Activated CD4-positive, alpha-beta T cell treated with anti-CD3 and anti-CD28 coated beads, Interleukin-2, amount 10 ng/mL, durations not matched to agents 7 days and 5 days (primary cell): ENCODE results near the gene GRM7. TPM values are rescaled to one million over a fixed set of nuclear protein-coding genes. Genes with fewer than 3 reads are reported as not detected.

ENCODE experiments used
- CTCF ChIA-PET: fragments of 350-600 bp; sonication (Branson Sonifier 250); formaldehyde crosslinking; loops from one replicate; lab custom pipeline; 2021; ENCODE audit warnings: antibody characterized with exemption; lab: Charles Lee
- POLR2A ChIA-PET: fragments of 350-600 bp; sonication (Branson Sonifier 250); formaldehyde crosslinking; loops from one replicate; lab custom pipeline; 2021; ENCODE audit warnings: antibody characterized with exemption; lab: Charles Lee
- DNase-seq: peaks from one replicate; pipeline ENCODE4 v3.0.0-alpha.2; 2020
- H3K27ac Mint-ChIP-seq: one replicate; pipeline ENCODE4 v1.8.0; 2021; ENCODE audit warnings: mild to moderate bottlenecking, moderate library complexity, mixed read lengths
- H3K27me3 Mint-ChIP-seq: one replicate; pipeline ENCODE4 v1.8.0; 2021; ENCODE audit warnings: mixed read lengths
- H3K36me3 Mint-ChIP-seq: one replicate; pipeline ENCODE4 v1.8.0; 2021; ENCODE audit warnings: low read depth, mixed read lengths
- H3K4me1 Mint-ChIP-seq: one replicate; pipeline ENCODE4 v1.8.0; 2021; ENCODE audit warnings: mixed read lengths
- H3K4me3 Mint-ChIP-seq: one replicate; pipeline ENCODE4 v1.8.0; 2021; ENCODE audit warnings: mild to moderate bottlenecking, moderate library complexity, mixed read lengths
- H3K9me3 Mint-ChIP-seq: one replicate; pipeline ENCODE4 v1.8.0; 2021; ENCODE audit warnings: mixed read lengths
- total RNA-seq, 2 experiments: library from RNA; stranded (reverse); gene quantifications; one replicate each; pipeline ENCODE4 v1.2.3, GENCODE V29; 2021

GRM7 gene
- total RNA-seq, 2 experiments from 2014 or later, result not detected

DNA sequence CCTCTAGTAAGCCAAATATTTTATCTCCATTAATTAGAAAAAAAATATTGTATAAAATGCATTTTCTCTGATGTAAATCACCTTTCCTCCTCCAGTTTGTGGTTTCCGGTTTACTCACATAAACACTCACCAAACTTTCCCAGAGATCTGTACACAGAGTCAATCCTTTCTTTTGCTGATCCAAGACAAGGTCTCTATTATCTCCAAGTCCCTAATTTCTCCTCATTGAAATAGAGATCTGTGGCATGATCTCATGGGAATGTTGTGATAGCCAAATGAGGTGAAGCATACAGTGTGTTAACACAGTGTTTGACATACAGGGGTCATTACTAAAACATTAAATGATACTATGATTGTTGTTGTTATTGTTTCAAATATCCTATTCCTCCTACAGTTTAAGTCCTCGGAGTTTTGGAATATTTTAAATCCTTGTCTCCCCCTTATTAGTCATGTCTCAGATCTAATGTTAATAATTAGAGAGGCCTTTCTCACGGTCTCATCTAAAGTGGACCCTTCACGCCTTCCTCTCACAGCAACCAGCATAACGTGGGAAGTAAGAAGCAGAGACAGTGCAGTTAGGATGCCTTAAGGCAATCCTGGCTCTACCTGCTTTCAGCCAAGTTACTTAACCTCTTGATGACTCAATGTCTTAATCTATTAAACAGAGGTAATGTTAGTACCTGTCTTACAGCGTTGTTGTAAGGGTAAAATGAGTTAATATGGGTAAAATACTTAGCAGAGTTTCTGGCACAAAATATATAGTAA is 333.3 kb downstream of the GRM7 start:
- H3K27ac Mint-ChIP-seq, result no peak overlapping the region
- H3K4me3 Mint-ChIP-seq, result no peak overlapping the region
- H3K4me1 Mint-ChIP-seq, result no peaks in the 10 kb centered on the region
- H3K36me3 Mint-ChIP-seq, result no peaks in the 10 kb centered on the region
- ChIA-PET CTCF (no interaction called here), POLR2A (no interaction called here)
- H3K27me3 Mint-ChIP-seq, result no peaks in the 10 kb centered on the region
- DNase-seq, result no peak
- no peaks in the 10 kb centered on the region for H3K9me3 Mint-ChIP-seq

DNA sequence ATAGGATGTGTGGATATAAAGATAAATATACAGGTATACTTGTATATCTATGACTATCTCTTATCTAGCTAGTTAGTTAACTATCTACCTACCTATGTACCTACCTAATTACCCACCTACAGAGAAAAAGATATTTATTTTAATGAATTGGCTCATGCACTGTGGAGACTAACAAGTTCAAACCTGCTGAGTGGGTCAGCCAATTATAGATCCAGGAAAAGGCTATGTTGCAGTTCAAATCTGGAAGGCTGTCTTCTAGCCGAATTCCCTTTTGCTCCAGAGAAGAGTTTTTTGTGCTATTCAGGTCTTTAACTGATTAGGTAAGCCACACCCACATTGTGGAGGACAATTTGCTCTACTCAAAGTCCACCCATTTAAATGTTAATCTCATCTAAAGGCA is 335.0 kb downstream of the GRM7 start:
- no peak overlapping the region for H3K27ac Mint-ChIP-seq
- CTCF ChIA-PET, result no interaction called here
- no peaks in the 10 kb centered on the region for H3K27me3 Mint-ChIP-seq
- H3K9me3 Mint-ChIP-seq, result no peaks in the 10 kb centered on the region
- H3K4me3 Mint-ChIP-seq, result no peak overlapping the region
- H3K4me1 Mint-ChIP-seq, result no peaks in the 10 kb centered on the region
- DNase-seq, result no peak
- POLR2A ChIA-PET, result no interaction called here
- no peaks in the 10 kb centered on the region for H3K36me3 Mint-ChIP-seq

DNA sequence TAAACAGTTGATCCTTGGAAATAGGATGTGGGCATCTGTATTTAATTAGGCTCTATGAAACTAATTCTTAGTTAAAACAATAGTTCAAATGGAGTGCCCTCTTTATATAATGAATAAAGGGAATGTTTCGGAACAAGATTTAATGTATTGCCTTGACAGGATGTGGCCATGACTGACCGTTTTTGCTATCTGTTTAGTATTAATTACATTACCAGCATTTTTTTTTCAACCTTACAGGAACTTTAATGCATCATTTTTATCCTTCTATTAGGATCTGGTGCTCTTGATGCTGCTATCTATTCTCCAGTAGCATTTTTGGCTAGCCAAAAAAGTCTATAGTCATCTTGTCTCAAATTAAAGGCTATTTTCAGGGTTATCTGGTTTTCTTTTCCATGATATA is 340.9 kb downstream of the GRM7 start:
- H3K27ac Mint-ChIP-seq, result no peak overlapping the region
- H3K36me3 Mint-ChIP-seq, result no peaks in the 10 kb centered on the region
- H3K4me3 Mint-ChIP-seq, result no peak overlapping the region
- ChIA-PET POLR2A (no interaction called here), CTCF (no interaction called here)
- no peaks in the 10 kb centered on the region for H3K4me1 Mint-ChIP-seq
- H3K9me3 Mint-ChIP-seq, result no peaks in the 10 kb centered on the region
- H3K27me3 Mint-ChIP-seq, result no peaks in the 10 kb centered on the region
- DNase-seq, result no peak

DNA sequence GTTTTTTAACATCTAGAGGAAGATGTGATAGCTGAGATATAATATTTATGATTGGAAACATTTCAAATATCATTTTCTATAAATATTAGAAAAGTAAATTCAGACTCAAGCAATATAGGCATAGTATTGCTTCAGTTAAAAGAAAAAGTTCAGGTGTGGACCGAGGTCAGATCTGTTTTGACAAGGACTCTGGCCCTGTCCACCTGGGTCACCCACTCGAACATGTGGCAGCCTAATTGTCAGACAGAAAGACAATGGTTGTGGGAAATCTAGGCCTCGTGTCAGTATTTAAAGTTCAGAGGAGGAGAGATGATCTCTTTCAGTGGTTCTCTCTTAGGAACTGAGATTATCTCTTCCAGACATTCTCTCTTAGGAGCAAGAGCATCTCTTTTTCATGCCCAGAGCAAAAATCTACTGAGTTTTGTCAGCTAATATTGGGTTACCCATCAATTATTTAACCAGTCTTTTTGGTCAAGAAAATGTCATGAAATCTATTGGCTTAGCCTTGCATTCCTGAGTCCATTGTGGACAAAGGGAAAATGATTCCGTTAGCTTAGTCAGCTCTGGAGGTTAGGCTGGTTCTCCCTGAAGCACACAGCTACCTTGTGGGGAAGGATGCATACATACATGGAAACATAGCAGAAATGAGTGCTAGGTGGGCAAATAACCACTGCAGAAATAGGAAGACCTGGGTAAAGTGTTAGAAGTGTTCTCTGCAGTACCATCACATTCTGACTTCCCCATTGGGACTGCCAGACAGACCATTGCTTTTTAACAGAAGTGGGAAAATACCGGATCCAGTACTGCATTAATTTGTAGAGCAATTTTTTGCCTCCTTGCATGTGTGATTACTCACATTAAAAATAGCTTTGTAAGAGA is 343.3 kb downstream of the GRM7 start:
- Mint-ChIP-seq H3K36me3 (no peaks in the 10 kb centered on the region), H3K4me1 (no peaks in the 10 kb centered on the region), H3K4me3 (no peak overlapping the region), H3K9me3 (no peaks in the 10 kb centered on the region), H3K27ac (no peak overlapping the region), H3K27me3 (no peaks in the 10 kb centered on the region)
- DNase-seq, result no peak
- ChIA-PET POLR2A (no interaction called here), CTCF (no interaction called here)

DNA sequence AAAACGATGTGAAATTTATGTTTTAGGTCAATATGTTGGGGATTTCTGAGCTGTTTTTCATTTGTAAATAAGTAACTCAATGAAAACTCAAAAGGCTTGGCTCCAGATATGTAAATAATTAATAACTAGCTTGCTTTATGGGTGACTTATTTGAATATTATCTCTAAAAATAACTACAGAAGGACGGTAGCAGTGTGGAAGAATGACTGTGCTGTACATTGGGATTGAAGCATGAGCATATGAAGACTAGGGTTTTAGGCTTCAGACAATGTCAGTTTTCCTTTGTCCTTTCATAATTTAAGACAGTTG is 343.9 kb downstream of the GRM7 start:
- no peaks in the 10 kb centered on the region for H3K36me3 Mint-ChIP-seq
- no peaks in the 10 kb centered on the region for H3K9me3 Mint-ChIP-seq
- H3K27me3 Mint-ChIP-seq, result no peaks in the 10 kb centered on the region
- no peaks in the 10 kb centered on the region for H3K4me1 Mint-ChIP-seq
- no peak for DNase-seq
- POLR2A ChIA-PET, result no interaction called here
- no peak overlapping the region for H3K4me3 Mint-ChIP-seq
- CTCF ChIA-PET, result no interaction called here
- no peak overlapping the region for H3K27ac Mint-ChIP-seq

DNA sequence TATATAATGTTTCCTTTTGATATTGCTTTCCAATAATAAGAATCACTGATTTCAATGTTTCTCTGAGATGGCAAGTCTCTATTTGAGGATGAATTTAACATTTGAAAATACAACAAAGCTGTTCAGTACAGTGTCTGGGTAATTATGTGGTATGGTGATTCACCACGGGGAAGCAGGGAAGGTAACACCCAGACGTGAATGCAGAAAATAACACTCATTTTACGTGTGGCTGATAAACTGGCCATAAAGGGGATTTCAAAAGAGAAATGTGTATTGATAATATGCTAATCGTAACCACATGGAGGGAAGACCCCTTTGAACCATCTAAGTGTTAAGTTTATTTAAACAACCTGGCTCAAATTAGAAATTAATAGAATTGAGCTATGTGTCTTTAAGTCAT is 344.6 kb downstream of the GRM7 start:
- CTCF ChIA-PET, result no interaction called here
- no peak overlapping the region for H3K4me3 Mint-ChIP-seq

DNA sequence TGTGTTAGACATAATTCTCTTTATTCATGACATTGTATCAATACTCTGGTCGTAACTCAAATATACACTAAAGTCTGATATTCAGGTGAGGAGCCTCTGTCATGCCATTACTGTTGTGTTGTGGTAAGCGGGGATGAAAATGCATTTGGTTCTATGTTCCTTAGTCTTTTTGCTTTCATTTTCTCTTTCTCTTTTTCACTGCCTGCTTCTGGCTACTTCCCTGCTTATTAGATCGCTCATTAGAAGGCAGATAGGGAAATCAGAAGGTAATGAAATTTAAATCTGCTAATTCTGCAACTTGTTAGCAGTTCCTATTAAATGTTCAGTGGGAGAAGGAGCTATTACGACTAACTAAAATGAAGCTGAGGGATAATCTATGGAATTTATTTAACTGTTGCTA is 345.0 kb downstream of the GRM7 start:
- no peak for DNase-seq
- Mint-ChIP-seq H3K9me3 (no peaks in the 10 kb centered on the region), H3K4me1 (no peaks in the 10 kb centered on the region), H3K27me3 (no peaks in the 10 kb centered on the region), H3K27ac (no peak overlapping the region), H3K36me3 (no peaks in the 10 kb centered on the region), H3K4me3 (no peak overlapping the region)
- ChIA-PET POLR2A (no interaction called here), CTCF (no interaction called here)

More for the DNA sequence above, 344.6 kb downstream of the GRM7 start:
- H3K4me1 Mint-ChIP-seq, result no peaks in the 10 kb centered on the region
- no peaks in the 10 kb centered on the region for H3K9me3 Mint-ChIP-seq
- no peak for DNase-seq
- H3K36me3 Mint-ChIP-seq, result no peaks in the 10 kb centered on the region
- no peak overlapping the region for H3K27ac Mint-ChIP-seq
- no peaks in the 10 kb centered on the region for H3K27me3 Mint-ChIP-seq
- POLR2A ChIA-PET, result no interaction called here

DNA sequence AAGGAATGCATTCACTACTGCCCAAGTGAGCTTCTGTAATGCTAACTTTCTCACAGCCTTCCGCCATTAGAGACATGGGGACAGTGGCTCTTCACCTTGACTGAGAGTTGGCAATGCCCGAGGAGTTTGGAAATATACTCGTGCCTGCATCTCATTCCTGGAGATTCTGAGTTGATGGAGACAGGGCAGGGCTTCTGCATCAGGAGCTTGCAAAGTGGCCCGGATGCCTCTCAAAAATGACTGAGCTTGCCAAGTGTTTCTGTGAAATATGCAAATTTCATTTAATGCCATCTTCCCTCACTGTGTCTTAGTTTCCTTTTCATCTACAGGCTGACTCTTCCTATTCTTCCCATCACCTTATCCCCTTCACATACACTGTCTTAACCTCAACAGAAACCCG is 346.2 kb downstream of the GRM7 start:
- no peak overlapping the region for H3K4me3 Mint-ChIP-seq
- ChIA-PET POLR2A (no interaction called here), CTCF (no interaction called here)

DNA sequence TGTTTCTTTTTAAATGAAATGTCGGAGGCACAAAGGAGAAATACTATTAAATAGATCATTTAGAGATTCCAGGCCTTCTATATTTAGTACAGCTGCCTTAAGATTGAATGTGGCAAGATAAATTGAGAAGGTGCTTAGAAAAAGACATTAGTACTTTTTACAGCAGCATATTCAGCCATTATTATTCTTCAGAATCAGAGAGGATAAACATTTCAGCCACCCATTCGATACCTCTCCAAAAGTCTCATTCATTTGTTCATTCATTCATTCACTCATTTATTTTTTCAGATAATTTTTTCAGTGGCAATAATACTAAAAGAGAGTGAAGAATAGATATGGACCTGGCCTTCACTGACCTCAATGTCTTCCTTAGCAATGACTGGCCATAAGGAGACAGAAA is 347.0 kb downstream of the GRM7 start:
- POLR2A ChIA-PET, result no interaction called here
- CTCF ChIA-PET, result no interaction called here
- Mint-ChIP-seq H3K27ac (no peak overlapping the region), H3K9me3 (no peaks in the 10 kb centered on the region), H3K36me3 (no peaks in the 10 kb centered on the region), H3K27me3 (no peaks in the 10 kb centered on the region), H3K4me3 (no peak overlapping the region), H3K4me1 (no peaks in the 10 kb centered on the region)
- no peak for DNase-seq

More for the DNA sequence above, 346.2 kb downstream of the GRM7 start:
- Mint-ChIP-seq H3K4me1 (no peaks in the 10 kb centered on the region), H3K27ac (no peak overlapping the region), H3K27me3 (no peaks in the 10 kb centered on the region), H3K36me3 (no peaks in the 10 kb centered on the region), H3K9me3 (no peaks in the 10 kb centered on the region)
- DNase-seq, result no peak

DNA sequence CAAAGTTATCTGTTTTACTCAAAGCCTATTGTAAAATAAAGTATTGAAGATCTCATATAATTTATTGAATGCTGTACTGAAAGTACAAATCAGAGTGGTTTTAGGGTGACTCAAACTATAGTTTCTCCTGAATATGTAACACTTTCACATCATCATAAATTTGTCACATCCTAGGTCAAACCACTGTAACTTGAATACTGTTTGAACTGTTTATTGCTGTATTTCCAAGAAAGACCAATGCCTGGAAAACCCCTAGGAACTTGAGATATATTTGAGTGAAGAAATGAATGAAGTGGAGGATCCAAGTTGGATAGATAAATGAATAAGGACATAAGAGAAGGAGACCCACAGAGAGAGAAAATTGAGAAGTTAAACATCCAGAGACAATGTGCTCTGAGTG is 348.2 kb downstream of the GRM7 start:
- Mint-ChIP-seq H3K4me1 (no peaks in the 10 kb centered on the region), H3K4me3 (no peak overlapping the region), H3K27ac (no peak overlapping the region), H3K27me3 (no peaks in the 10 kb centered on the region), H3K36me3 (no peaks in the 10 kb centered on the region), H3K9me3 (no peaks in the 10 kb centered on the region)
- DNase-seq, result no peak
- ChIA-PET CTCF (no interaction called here), POLR2A (no interaction called here)

DNA sequence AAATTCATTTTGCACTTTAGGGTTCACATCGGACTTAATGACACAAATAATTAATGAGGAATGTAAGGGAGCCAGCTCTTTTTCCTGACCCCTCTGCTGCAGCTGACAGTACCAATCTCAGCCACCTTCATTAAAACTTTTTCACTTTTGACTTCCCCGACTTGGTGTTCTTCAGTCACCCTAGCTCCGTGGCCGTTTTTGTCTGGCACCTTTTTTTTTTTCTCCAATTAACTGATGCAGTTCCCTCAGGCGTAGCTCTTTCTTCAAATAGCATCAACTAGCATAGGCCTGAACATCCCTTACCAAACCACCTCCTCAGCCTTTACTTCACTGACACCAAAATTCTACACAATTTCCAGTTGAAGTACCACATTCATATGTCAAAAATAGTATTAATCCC is 350.8 kb downstream of the GRM7 start:
- Mint-ChIP-seq H3K36me3 (no peaks in the 10 kb centered on the region), H3K9me3 (no peaks in the 10 kb centered on the region), H3K4me1 (no peaks in the 10 kb centered on the region), H3K27ac (no peak overlapping the region), H3K4me3 (no peak overlapping the region), H3K27me3 (no peaks in the 10 kb centered on the region)
- no peak for DNase-seq
- POLR2A ChIA-PET, result no interaction called here
- CTCF ChIA-PET, result no interaction called here

DNA sequence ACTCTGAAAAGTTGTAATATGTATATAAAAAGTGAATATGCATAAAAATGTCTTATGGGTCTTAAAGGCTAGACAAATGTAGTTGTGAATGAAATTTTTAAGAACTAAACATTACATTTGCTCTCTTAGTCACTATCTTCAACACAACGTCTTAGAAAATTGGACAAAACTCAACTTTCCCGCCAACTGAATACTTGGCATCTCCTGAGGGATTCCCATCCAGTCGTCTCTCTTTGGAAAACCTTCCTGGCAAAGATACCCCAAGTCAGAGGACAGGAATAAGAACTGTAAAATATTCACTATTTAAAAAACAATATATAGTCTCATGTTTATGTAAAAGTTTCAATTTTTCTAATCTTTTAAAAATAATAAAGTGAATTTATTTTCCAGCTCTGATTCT is 354.8 kb downstream of the GRM7 start:
- Mint-ChIP-seq H3K27ac (no peak overlapping the region), H3K9me3 (no peaks in the 10 kb centered on the region), H3K4me1 (no peaks in the 10 kb centered on the region), H3K27me3 (no peaks in the 10 kb centered on the region), H3K4me3 (no peak overlapping the region), H3K36me3 (no peaks in the 10 kb centered on the region)
- ChIA-PET CTCF (no interaction called here), POLR2A (no interaction called here)
- DNase-seq, result no peak

DNA sequence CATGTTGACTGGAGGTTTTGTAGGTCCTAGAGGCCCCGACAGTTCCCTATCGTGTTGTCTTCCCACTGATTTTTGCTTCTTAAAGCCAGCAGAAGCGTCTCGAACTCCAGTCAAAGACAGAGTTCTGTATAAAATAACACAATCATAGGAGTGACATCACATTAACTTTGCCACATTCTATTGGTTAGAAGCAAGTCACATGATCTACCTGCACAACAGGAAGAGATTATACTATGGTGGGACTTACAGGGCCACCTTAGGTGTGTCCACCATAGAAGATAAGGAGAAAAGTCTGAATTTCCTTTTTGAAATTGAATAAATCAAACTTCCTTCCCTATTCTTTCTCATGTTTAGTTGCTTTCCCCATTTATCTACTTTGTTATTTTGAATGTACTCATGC is 365.5 kb downstream of the GRM7 start:
- Mint-ChIP-seq H3K4me3 (no peak overlapping the region), H3K27me3 (no peaks in the 10 kb centered on the region), H3K27ac (no peak overlapping the region), H3K9me3 (peaks cover 2% of the 10 kb centered on the region), H3K36me3 (no peaks in the 10 kb centered on the region), H3K4me1 (no peaks in the 10 kb centered on the region)
- CTCF ChIA-PET, result no interaction called here
- POLR2A ChIA-PET, result no interaction called here
- no peak for DNase-seq
